HG02678 (cell line): ENCODE data around the gene FAM83E.
"Not testable (repeated sequence)": the region's sequence is repeated elsewhere in the genome, so short reads cannot be mapped to it uniquely, and the experiment has no call there.

Experiments
- ATAC-seq: cut with Tn5 transposase; IDR thresholded peaks from one replicate; pipeline ENCODE4 v1.9.1; 2021; ENCODE audit warnings: mild to moderate bottlenecking, moderate library complexity; ENCODE audit not compliant: unreplicated experiment

FAM83E gene

GRCh38 chr19:48641850-48642249 is 27.0 kb upstream of the FAM83E start:
- ATAC-seq, result no peak

- no peak for ATAC-seq
Observed at GRCh38 chr19:48639483-48640375, 24.9 kb upstream of the FAM83E start.

- no peak for ATAC-seq
Observed at GRCh38 chr19:48638831-48639381, 24.0 kb upstream of the FAM83E start.

- ATAC-seq, result peak; percentile 21
Observed at GRCh38 chr19:48637948-48638830, 23.3 kb upstream of the FAM83E start.

GRCh38 chr19:48637449-48637947 is 22.6 kb upstream of the FAM83E start:
- peak; percentile 75 for ATAC-seq

GRCh38 chr19:48636859-48637448 is 22.1 kb upstream of the FAM83E start, which contains the start of gene DBP:
DBP (minus strand) TSS chr19:48637379; CDS start chr19:48636994, 385 bp downstream.
- ATAC-seq, result no peak

- no peak for ATAC-seq
Observed at GRCh38 chr19:48635966-48636858, 21.3 kb upstream of the FAM83E start.

GRCh38 chr19:48635263-48635965 is 20.5 kb upstream of the FAM83E start:
- no peak for ATAC-seq

GRCh38 chr19:48634424-48635262 is 19.8 kb upstream of the FAM83E start:
- no peak for ATAC-seq

GRCh38 chr19:48634036-48634342 is 19.1 kb upstream of the FAM83E start:
- ATAC-seq, result no peak

- no peak for ATAC-seq
Observed at GRCh38 chr19:48633148-48634035, 18.5 kb upstream of the FAM83E start.

GRCh38 chr19:48632692-48633147 is 17.8 kb upstream of the FAM83E start:
- no peak for ATAC-seq

GRCh38 chr19:48632286-48632685 is 17.4 kb upstream of the FAM83E start:
- not testable (repeated sequence) for ATAC-seq

- ATAC-seq, result no peak
Observed at GRCh38 chr19:48631225-48631624, 16.3 kb upstream of the FAM83E start.

- ATAC-seq, result no peak
Observed at GRCh38 chr19:48630296-48631063, 15.6 kb upstream of the FAM83E start.

GRCh38 chr19:48629599-48630295 is 14.9 kb upstream of the FAM83E start:
- no peak for ATAC-seq
